GM06990 (cell line): ENCODE results near the gene PPP1R2.

Source experiments
- DNase-seq: peaks from one replicate; pipeline ENCODE4 v3.0.0-alpha.2; 2011; ENCODE audit not compliant: insufficient read length; ENCODE audit errors: extremely low read depth
- H3K27me3 ChIP-seq: replicated peaks from 2 replicates; pipeline ENCODE4 v1.6.0; 2011; ENCODE audit warnings: low read length; ENCODE audit not compliant: control insufficient read depth, insufficient read depth
- H3K36me3 ChIP-seq: 2 replicates; pipeline ENCODE4 v1.5.1; 2011; ENCODE audit warnings: low read length; ENCODE audit not compliant: control insufficient read depth, insufficient read depth
- H3K4me3 ChIP-seq: replicated peaks from 2 replicates; pipeline ENCODE4 v1.5.1; 2011; ENCODE audit warnings: low read depth, mild to moderate bottlenecking, control low read depth, low read length
- TF ChIP-seq, protein P1 (sequence below): IDR thresholded peaks from 2 replicates; pipeline ENCODE4 v1.5.1; 2011; ENCODE audit warnings: low read length, control low read depth, mild to moderate bottlenecking, inconsistent platforms; ENCODE audit not compliant: insufficient read depth, poor library complexity, severe bottlenecking

PPP1R2 gene

DNA sequence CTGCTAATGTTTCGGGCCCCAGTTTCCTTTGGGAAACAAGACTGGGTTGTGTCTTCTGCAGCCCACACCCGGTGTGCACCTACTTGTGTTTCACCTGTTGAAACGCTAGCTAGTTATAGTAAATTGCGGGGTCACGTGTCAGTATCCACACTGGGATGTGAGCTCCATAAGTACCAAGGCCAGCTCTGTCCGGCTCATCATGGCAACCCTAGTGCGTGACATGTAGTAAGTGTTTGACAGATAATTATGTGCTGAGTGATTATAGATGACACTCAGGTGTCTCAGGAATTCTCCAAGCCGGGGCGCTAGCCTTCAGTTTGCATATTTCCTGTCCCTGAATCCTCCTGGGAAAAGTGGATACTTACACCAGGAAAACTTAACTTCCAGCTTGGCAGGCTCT, 27.8 kb upstream of the PPP1R2 start:
- no peak for DNase-seq
- TF ChIP-seq, protein P1, sequence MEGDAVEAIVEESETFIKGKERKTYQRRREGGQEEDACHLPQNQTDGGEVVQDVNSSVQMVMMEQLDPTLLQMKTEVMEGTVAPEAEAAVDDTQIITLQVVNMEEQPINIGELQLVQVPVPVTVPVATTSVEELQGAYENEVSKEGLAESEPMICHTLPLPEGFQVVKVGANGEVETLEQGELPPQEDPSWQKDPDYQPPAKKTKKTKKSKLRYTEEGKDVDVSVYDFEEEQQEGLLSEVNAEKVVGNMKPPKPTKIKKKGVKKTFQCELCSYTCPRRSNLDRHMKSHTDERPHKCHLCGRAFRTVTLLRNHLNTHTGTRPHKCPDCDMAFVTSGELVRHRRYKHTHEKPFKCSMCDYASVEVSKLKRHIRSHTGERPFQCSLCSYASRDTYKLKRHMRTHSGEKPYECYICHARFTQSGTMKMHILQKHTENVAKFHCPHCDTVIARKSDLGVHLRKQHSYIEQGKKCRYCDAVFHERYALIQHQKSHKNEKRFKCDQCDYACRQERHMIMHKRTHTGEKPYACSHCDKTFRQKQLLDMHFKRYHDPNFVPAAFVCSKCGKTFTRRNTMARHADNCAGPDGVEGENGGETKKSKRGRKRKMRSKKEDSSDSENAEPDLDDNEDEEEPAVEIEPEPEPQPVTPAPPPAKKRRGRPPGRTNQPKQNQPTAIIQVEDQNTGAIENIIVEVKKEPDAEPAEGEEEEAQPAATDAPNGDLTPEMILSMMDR = no peak
- Histone ChIP-seq H3K27me3 (no peaks in the 10 kb centered on the region), H3K4me3 (no peak overlapping the region), H3K36me3 (no peaks in the 10 kb centered on the region)

DNA sequence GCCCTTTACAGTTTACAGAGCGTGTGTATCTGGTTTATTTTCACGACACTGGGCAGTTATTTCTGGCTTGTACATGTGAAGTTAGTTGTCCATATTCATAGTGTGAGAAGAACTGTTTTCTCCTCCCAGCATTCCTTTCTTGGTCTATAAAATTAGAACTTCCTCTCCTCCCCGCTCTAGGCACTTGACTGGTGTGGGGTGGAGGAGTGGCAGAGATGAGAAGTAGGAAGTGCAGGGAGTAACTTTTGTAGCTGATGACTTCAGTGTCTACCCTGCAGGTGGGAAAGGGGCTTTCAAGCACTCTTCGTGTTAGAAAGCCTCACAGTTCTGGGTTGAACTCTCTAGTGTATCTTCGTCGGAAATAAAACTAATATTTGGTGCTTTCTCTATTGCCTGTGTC, 27.2 kb upstream of the PPP1R2 start:
- Histone ChIP-seq H3K4me3 (no peak overlapping the region), H3K27me3 (no peaks in the 10 kb centered on the region), H3K36me3 (no peaks in the 10 kb centered on the region)
- TF ChIP-seq, protein P1 = no peak
- no peak for DNase-seq

DNA sequence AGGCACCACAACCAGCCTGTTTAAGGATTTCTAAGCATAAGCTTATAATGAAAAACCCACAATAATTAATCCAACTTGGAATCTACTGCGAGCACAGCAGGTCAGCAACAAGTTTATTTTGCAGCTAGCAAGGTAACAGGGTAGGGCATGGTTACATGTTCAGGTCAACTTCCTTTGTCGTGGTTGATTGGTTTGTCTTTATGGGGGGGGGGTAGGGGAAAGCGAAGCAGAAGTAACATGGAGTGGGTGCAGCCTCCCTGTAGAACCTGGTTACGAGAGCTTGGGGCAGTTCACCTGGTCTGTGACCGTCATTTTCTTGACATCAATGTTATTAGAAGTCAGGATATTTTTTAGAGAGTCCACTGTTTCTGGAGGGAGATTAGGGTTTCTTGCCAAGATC, 25.5 kb upstream of the PPP1R2 start:
- TF ChIP-seq, protein P1 = no peak
- Histone ChIP-seq H3K4me3 (no peak overlapping the region), H3K27me3 (no peaks in the 10 kb centered on the region), H3K36me3 (no peaks in the 10 kb centered on the region)
- no peak for DNase-seq

DNA sequence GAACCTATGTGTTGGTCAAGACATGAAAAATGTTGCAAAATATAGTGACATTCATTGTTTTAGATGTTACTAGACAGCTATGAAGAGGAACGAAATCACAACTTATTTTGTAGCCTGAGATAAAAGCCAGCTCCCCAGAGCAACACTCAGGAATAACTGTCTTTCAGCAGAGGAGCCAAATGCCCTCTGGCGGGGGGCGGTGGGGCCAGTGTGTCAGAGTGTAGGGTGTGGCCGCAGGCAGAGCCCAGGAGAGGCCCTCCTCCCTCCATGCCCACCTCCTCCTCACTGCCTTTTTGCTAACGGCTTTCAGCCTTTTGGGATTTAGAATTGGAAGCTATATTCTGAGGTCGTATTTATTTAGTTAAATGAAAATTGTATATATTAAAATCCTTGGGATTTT, 23.7 kb upstream of the PPP1R2 start:
- no peaks in the 10 kb centered on the region for H3K27me3 ChIP-seq

DNA sequence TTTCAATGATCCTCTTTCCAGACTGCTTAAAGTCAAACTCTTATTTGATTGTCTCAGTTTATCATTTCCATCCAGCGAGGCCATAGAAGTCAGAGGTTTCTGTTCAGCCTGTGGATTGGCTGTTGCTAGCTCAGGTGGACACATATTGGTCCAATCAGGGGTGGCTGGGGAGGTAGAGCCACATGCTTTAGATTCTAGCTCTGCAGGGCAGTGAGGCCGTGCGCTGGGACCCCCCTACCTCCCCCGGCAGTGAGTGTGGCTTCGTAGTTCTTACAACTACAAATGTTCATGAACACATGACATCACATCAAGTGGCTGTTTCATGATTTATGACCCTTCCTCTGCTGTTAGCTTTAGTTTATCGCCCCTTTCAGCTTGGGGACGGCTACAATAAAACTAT, 22.6 kb upstream of the PPP1R2 start:
- no peaks in the 10 kb centered on the region for H3K27me3 ChIP-seq
- no peak overlapping the region for H3K4me3 ChIP-seq
- no peak for DNase-seq
- no peaks in the 10 kb centered on the region for H3K36me3 ChIP-seq
- TF ChIP-seq, protein P1 = no peak

More for the DNA sequence above, 23.7 kb upstream of the PPP1R2 start:
- DNase-seq = no peak
- TF ChIP-seq, protein P1 = no peak
- Histone ChIP-seq H3K36me3 (no peaks in the 10 kb centered on the region), H3K4me3 (no peak overlapping the region)

DNA sequence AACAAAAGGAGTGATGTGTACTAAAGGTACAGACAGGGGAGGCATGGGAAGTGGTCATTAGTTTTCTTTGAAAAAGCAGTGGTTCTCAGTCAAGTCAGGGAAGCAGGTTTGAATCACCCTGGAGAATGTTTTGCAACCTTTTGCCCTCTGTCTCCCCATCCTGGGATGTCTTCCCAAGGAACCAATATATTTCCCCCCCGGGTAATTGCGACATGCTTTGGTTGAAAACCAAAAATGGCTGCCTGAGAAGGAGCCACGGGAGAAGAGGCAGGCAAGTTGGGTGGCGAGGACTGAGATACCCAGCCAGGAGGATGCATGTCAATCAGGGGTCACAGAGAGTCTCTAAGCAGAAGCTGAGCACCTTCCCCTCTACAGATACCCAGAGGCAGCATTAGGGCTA, 20.2 kb upstream of the PPP1R2 start:
- TF ChIP-seq, protein P1 = no peak
- Histone ChIP-seq H3K36me3 (no peaks in the 10 kb centered on the region), H3K27me3 (no peaks in the 10 kb centered on the region), H3K4me3 (no peak overlapping the region)
- no peak for DNase-seq
